GM21515 (cell line): ENCODE data around the gene KIF4B.
"Not testable (repeated sequence)": the region's sequence is repeated elsewhere in the genome, so short reads cannot be mapped to it uniquely, and the experiment has no call there.

Source experiments
- ATAC-seq: cut with Tn5 transposase; IDR thresholded peaks from one replicate; pipeline ENCODE4 v1.9.1; 2021; ENCODE audit not compliant: unreplicated experiment

The KIF4B gene, protein sequence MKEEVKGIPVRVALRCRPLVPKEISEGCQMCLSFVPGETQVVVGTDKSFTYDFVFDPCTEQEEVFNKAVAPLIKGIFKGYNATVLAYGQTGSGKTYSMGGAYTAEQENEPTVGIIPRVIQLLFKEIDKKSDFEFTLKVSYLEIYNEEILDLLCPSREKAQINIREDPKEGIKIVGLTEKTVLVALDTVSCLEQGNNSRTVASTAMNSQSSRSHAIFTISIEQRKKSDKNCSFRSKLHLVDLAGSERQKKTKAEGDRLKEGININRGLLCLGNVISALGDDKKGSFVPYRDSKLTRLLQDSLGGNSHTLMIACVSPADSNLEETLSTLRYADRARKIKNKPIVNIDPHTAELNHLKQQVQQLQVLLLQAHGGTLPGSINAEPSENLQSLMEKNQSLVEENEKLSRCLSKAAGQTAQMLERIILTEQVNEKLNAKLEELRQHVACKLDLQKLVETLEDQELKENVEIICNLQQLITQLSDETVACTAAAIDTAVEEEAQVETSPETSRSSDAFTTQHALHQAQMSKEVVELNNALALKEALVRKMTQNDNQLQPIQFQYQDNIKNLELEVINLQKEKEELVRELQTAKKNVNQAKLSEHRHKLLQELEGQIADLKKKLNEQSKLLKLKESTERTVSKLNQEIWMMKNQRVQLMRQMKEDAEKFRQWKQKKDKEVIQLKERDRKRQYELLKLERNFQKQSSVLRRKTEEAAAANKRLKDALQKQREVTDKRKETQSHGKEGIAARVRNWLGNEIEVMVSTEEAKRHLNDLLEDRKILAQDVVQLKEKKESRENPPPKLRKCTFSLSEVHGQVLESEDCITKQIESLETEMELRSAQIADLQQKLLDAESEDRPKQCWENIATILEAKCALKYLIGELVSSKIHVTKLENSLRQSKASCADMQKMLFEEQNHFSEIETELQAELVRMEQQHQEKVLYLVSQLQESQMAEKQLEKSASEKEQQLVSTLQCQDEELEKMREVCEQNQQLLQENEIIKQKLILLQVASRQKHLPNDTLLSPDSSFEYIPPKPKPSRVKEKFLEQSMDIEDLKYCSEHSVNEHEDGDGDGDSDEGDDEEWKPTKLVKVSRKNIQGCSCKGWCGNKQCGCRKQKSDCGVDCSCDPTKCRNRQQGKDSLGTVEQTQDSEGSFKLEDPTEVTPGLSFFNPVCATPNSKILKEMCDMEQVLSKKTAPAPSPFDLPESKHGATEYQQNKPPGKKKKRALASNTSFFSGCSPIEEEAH

DNA sequence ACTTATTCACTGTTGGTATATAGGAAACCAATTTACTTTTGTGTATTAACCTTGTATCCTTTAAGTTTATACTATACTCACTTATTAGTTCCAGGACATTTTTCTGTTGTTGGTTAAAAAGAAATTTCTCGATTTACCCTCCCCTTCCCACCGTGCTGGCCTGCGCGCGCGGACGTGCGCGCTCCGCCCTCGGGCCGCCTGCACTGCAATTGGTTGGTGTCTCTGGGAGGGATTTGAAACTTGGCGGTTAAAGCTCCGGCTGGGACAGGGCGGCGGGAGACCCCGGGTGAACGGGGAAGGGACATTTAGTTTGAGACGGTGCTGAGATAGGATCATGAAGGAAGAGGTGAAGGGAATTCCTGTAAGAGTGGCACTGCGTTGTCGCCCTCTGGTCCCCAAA lies at the start of gene KIF4B:
Gene KIF4B (plus strand): TSS at position 230 of the 400 bp plus-strand sequence. CDS start 105 bp downstream, at position 335.
- ATAC-seq, result no peak

DNA sequence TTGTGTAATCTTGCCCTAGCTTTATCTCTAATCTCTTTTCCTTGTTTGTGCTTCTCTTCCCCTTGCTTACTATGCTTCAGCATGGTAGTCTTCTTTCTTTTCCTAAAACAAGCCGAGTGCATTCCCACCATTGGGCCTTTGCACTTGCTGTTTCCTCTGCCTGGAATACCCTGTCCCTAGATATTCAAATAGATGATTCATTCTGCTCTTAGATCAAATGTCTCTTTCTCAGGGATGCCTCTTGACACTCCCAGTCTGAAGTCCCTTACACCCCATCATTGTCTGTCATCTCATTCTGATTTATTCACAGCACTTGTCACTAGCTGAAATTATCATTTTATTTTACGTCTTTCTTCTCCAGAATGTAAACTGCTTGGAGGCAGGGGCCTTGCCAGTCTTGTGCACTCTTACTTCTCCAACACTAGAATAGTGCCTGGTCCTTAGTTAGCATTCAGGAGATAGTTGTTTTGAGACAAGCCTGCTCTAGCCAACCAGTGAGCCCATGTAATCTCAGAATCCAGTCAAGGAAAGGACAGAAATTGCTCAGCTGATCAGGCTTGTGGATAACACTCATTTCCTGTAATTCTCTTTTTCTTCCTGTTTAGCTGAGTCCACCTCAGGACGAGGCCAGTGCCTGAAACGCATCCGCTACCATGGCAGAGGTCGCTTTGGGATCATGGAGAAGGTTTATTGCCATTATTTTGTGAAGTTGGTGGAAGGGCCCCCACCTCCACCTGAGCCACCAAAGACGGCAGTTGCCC lies 47.3 kb upstream of the KIF4B start:
- no peak for ATAC-seq

DNA sequence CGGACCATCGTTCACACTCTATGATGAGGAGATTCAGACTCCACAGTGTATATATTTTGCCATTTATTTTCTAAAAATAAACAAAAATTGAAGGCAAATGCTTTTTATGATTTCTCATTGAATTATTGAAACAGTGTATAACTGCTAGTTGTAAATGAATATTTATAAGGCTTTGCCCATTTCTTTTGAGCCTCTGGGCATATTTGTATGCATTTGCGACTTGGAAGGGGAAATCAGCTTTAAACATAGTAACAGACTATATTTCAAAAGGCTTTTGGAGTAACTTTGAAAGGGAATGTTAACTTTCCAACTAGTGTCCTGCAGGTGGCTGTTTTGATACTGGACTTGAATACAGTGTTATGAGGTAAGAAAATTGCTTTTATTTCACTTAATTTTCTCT lies 46.7 kb upstream of the KIF4B start:
- ATAC-seq, result no peak

DNA sequence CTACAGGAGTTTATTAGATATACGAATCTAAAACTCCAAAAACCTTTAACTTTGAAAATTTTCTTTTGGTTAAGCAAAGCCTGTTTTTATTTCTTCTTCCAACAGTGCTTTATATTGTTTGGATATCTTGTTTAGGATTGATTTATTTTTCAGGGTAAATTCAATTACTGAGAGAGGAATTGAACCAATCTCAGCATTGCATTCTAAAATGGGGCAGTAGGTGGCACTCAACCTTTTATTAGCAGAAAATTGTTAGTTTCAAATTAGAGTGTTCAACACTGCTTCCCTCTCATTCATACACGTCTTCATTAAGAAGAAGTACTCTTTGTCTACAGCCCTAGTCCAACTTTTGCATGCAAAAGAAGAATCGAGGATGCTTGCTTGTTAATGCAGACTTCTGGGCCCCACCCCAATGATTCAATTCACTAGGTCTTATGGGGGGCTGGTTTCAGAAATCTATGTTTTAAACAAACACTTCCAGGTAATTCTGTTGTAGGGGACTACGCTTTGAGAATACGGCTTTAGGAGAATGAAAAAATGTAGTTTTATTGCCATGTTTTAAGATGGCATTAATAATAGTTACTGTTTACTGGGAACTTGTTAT lies 46.0 kb upstream of the KIF4B start:
- ATAC-seq, result no peak

DNA sequence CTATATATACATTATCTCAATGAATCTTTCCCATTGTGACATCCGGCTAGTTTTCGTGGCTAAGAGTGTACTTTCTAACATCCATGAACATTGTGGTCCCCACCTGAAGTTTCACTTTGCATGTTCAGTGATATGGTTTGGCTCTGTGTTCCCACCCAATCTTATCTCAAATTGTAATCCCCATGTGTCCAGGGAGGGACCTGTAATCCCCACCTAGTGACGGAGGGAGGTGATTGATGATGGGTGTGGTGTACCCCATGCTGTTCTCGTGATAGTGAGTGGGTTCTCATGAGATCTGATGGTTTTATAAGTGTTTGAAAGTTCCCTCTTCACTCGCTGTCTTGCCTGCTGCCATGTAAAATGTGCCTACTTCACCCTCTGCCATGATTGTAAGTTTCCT lies 44.6 kb upstream of the KIF4B start:
- ATAC-seq, result no peak

DNA sequence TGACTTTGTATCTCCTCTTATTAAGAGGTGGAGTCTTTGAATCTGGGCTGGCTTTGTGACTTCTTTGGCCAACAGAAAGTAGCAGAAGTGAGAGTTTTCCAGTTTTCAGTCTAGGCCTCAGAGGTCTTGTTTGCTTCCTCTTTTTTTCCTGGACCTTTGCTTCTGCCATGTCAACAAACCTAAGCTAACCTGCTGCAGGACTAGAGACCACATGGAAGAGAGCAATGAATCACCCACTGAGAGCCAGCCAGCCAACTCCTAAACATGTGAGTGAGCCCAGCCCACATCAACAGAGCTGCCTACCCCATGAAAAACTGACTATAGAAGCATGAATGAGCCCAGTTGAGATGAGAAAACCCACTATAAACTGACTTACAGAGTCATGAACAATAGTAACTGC lies 42.8 kb upstream of the KIF4B start:
- ATAC-seq, result no peak

DNA sequence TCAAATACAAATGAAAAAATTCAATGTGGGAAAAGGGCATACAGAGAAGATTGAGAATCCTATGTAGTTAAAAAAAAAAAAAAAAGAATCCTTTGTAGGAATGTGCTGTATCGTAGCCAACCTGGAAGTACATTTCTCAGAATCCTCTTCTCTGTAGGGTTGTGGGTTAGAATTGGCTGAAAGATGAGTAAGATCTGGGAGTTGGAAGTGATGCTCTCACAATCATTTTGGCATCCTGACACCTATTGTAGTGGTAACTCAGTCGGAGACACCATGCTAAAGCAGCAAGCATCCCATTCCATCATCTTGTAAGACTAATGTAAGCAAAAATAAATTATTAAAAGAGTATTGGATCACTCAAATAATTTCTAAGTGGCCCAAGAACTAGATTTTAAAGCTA lies 42.1 kb upstream of the KIF4B start:
- no peak for ATAC-seq

DNA sequence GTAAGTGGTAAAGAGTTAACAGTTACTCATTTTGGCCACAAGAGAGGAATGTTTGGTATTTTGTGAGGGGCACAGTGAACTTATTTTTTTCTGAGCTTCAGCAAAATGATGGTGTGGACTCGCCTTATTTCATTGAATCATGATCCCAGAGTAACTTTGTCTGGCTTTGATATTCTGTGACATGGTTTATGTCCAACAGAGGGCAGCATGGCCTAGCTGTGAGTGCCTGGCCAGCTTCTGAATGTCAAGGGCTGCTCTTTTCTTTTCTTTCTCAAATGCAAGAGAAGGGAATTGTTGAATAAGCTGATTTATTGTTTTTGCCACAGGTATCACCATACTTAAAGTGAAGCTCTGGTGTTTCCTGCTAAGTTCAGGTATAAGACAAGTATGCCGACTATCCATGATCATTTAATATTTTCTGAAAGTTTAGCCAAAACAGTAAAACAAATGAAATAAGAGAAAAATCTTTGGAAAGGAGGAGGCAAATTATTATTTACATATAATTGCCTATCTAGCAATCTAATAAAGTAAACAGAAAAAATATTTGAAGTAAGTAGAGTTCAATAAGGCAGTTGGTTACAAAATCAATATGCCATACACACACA lies 41.0 kb upstream of the KIF4B start:
- no peak for ATAC-seq

DNA sequence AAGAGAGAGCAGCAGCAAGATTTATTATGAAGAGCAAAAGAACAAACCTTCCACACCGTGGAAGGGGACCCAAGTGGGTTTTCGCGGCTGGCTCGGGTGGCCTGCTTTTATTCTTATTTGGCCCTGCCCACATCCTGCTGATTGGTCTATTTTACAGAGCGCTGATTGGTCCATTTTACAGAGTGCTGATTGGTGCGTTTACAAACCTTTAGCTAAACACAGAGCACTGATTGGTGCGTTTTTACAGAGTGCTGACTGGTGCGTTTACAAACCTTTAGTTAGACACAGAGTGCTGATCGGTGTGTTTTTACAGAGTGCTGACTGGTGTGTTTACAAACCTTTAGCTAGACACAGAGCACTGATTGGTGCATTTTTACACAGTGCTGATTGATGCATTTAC lies 37.5 kb upstream of the KIF4B start:
- not testable (repeated sequence) for ATAC-seq

DNA sequence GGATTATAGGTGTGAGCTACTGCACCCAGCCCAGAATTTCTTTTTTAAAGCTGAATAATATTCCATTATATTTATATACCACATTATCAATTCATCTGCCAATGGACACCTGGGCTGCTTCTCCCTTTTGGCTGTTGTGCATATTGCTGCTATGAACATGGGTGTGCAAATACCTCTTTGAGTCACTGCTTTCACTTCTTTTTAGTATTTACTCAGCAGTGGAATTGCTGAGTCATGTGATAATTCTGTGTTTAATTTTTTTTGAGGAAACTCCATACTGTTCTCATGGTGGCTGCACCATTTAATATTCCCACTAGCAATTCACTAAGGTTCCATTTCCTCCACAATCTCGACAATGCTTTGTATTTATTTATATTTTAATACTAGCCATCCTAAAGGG lies 36.1 kb upstream of the KIF4B start:
- no peak for ATAC-seq

DNA sequence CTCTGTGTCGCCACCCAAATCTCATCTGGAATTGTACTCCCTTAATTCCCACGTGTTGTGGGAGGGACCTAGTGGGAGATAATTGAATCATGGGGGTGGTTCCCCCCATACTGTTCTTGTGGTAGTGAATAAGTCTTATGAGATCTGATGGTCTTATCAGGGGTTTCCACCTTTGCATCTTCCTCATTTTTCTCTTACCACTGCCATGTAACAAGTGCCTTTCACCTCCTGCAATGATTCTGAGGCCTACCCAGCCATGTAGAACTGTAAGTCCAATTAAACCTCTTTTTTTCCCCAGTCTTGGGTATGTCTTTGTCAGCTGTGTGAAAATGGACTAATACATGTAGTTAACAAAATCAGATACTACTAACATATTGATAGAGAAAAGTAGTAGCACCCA lies 35.3 kb upstream of the KIF4B start:
- not testable (repeated sequence) for ATAC-seq

DNA sequence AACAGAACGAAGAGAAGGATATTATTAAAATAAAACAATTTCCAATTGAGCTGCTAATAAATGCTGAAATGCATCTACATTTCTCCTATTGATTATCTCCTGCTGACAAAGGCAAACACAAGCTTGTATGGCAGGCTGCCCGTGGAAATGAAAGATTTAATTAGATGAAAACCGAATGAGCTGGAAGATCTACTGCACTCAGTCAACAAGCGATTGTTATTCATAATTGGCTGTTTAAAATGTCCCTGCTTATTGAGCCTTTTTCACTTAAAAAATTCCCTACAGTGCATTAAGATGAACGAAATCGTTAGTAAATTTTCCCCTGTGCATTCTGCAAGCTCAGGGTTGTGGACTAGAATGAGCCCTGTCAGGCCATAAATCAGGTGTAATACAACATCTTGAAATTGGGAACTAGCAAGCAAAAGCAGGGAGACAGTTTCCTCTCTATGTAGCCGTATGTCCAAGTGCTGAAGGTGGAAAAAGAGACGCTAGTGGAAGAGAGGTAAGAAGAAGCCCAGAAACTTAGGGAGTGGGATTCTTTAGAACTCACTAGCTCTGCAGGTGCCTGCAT lies 28.5 kb upstream of the KIF4B start:
- ATAC-seq, result no peak

DNA sequence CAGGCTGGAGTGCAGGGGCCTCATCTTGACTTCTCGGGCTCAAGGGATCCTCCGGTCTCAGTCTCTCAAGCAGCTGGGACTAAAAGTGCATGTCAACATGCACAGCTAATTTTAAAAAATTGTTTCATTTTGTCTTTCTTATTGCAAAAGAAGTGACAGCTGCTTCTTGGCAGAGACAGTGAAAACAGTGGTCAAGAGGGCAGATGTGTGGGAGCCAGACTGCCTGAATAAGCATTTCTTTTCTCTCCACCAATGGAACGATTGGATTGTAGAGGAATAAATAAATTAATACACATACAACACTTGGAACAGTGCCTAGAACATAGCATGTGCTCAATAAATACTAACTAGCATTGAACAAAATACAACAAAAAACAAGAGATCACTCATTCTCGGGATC lies 27.4 kb upstream of the KIF4B start:
- no peak for ATAC-seq

DNA sequence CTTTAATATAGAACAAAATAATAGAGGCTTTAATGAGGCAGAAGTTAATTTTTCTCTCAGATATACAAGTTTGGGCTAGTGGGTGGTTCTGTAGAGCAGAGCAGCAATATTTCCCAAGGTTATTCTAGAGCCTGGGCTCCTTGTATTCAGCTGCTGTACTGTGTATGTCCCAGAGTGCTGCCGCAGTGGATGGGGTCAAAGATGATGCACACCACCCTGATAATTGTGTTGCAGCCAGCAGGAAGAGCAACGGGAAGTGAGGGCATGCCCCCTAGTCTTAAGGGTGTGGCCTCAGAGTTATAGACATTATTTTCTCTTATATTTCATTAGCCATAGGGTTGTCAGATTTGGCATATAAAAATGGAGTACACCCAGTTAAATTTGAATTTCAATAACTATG lies 23.9 kb upstream of the KIF4B start:
- no peak for ATAC-seq

DNA sequence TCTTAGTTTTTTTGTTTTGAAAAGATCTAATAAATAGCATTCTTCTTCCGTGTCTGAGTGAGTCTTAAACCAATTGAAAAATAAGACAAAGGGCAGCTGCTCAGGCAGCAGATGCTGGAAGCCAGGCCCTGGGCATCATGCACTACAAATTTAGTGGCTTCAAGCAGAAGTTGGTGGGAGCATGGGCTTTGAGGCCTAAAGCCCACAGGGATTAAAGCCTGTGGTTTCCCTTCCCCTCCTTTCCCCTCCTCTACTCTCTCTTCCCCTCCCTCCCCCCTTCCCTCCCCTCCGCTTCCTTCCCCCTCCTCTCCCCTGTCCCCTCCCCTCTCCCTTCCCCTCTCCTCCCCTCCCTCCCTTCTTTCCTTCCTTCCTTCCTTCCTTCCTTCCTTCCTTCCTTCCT lies 20.1 kb upstream of the KIF4B start:
- ATAC-seq, result no peak

DNA sequence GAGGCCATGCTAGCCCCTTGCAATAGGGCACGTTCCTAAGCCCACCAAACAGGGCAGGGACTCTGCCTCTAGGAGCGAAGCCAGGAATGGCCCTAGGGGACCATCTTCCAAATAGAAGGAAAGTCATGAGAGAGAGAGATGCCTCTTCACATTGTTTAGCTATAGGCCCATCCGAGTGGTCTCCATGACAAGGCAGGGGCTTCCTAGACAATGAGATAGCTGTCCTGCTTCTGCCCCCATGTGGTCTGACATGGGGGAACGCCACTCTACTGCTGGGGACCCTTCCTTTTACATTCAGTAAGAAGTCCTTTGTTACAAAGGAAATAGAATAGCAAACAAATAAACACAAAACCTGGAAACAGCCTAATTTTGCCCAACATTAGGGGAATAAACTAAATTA lies 17.9 kb upstream of the KIF4B start:
- no peak for ATAC-seq

DNA sequence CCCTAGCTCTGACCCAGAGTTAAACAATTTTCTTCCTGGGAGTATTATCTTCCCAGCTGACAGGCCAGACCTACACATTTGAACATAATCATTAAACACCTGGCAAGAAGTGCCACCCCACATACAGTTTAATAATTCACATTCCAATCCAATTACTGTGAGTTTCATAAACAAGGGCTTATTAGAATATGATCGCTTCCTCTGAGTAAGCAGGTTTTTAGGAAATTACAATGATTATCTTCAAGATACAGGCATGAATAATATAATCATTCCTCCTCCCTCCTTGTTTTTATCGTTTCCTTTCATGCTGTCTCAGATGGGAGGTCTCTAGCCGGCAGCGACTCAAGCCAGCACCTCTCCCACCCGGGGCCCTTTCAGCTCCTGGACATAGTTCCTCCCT lies 15.8 kb upstream of the KIF4B start:
- ATAC-seq, result no peak

DNA sequence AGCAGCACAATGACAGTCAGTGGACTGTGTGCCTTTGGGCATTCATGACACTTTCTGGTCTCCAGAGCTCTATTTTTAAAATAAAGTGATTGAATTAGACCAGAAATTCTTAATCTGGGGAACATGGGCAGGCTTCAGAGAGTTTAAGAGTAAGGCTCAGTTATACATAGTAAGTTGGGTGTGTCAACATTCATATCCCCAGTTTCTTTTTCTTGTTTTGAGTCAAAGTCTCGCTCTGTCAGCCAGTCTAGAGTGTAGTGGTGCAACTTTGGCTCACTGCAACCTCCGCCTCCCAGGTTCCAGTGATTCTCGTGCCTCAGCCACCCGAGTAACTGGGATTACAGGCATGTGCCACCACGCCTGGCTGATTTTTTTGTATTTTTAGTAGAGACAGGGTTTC lies 13.7 kb upstream of the KIF4B start:
- peak; percentile 58 for ATAC-seq

DNA sequence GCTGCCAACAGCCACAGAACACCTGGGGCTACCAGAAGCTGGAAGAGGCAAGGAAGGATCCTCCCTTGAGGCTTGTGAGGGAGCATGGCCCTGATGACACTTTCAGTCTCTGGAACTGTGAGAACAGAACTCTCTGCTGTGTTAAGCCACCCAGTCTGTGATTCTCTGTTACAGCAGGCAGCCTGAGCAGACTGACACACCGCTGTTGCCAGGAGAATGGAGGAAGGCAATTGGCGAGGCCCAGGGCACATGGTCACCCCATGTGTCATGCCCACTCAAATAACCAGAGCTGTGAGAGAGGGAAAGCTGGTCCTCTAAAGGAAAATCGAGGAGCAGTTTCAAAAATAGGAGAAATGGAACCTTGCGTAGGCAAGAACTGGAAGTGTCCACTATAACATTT lies 12.0 kb upstream of the KIF4B start:
- no peak for ATAC-seq

DNA sequence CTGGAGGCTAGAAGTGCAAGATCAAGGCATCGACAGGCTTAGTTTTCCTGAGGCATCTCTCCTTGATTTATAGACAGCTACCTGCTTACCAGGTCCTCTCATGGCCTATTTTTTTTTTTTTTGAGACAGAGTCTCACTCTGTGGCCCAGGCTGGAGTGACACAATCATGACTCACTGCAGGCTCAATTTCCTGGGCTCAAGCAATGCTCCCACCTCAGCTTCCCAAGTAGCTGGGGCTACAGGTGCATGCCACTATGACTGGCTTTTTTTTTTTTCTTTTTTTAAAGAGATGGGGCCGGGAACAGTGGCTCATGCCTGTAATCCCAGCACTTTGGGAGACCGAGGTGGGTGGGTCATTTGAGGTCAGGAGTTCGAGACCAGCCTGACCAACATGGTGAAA lies 10.8 kb upstream of the KIF4B start:
- ATAC-seq, result not testable (repeated sequence)
